Measurements from ENCODE around the gene GSTT4. TPM values are rescaled to one million over a fixed set of nuclear protein-coding genes. Genes with fewer than 3 reads are reported as not detected.
"Not testable (repeated sequence)": the region's sequence is repeated elsewhere in the genome, so short reads cannot be mapped to it uniquely, and the experiment has no call there.

GSTT4 gene
- total RNA-seq, 1 donor from 2014 or later: not detected

- Mint-ChIP-seq H3K4me3 (ENCODE audit: unreplicated experiment) (no peak overlapping the region), H3K27ac (ENCODE audit: unreplicated experiment) (no peak overlapping the region), H3K4me1 (ENCODE audit: unreplicated experiment) (no peaks in the 10 kb centered on the region), H3K9me3 (ENCODE audit: unreplicated experiment) (no peaks in the 10 kb centered on the region), H3K36me3 (ENCODE audit: unreplicated experiment) (no peaks in the 10 kb centered on the region), H3K27me3 (ENCODE audit: unreplicated experiment) (peaks cover 4% of the 10 kb centered on the region)
- no peak for DNase-seq (ENCODE audit: extremely low spot score, unreplicated experiment)
- TF ChIP-seq, protein P1, sequence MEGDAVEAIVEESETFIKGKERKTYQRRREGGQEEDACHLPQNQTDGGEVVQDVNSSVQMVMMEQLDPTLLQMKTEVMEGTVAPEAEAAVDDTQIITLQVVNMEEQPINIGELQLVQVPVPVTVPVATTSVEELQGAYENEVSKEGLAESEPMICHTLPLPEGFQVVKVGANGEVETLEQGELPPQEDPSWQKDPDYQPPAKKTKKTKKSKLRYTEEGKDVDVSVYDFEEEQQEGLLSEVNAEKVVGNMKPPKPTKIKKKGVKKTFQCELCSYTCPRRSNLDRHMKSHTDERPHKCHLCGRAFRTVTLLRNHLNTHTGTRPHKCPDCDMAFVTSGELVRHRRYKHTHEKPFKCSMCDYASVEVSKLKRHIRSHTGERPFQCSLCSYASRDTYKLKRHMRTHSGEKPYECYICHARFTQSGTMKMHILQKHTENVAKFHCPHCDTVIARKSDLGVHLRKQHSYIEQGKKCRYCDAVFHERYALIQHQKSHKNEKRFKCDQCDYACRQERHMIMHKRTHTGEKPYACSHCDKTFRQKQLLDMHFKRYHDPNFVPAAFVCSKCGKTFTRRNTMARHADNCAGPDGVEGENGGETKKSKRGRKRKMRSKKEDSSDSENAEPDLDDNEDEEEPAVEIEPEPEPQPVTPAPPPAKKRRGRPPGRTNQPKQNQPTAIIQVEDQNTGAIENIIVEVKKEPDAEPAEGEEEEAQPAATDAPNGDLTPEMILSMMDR (IDR thresholded peaks at IDR 0.05): no peak
These were observed 2.4 kb downstream of the GSTT4 start for GRCh38 chr22:24002851-24003250.

DNA sequence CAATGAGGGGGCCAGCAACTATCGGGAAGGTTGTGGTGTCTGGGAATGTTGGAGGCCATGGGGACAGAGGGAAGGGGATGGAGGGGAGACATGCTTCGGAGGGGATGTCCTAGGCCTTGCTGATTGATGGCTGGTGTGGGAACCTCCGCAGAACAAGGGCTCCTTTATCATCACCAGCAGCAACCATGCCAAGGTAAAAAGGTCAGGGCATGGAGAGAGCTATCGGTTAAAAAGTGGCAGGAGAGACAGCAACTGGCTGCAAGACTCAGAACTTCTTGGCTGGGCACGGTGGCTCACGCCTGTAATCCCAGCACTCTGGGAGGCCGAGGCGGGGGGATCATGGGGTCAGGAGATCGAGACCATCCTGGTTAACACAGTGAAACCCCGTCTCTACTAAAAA, 3.0 kb downstream of the GSTT4 start:
- Mint-ChIP-seq H3K4me3 (ENCODE audit: unreplicated experiment) (no peak overlapping the region), H3K27ac (ENCODE audit: unreplicated experiment) (no peak overlapping the region), H3K9me3 (ENCODE audit: unreplicated experiment) (no peaks in the 10 kb centered on the region), H3K27me3 (ENCODE audit: unreplicated experiment) (peaks cover 8% of the 10 kb centered on the region), H3K36me3 (ENCODE audit: unreplicated experiment) (no peaks in the 10 kb centered on the region), H3K4me1 (ENCODE audit: unreplicated experiment) (no peaks in the 10 kb centered on the region)
- DNase-seq (ENCODE audit: extremely low spot score, unreplicated experiment): no peak
- TF ChIP-seq, protein P1 (IDR thresholded peaks at IDR 0.05): no peak

- H3K4me3 Mint-ChIP-seq (ENCODE audit: unreplicated experiment): no peak overlapping the region
- H3K27me3 Mint-ChIP-seq (ENCODE audit: unreplicated experiment): peaks cover 8% of the 10 kb centered on the region
- DNase-seq (ENCODE audit: extremely low spot score, unreplicated experiment): no peak
- TF ChIP-seq, protein P1 (IDR thresholded peaks at IDR 0.05): no peak
- no peaks in the 10 kb centered on the region for H3K9me3 Mint-ChIP-seq (ENCODE audit: unreplicated experiment)
- H3K27ac Mint-ChIP-seq (ENCODE audit: unreplicated experiment): no peak overlapping the region
- H3K36me3 Mint-ChIP-seq (ENCODE audit: unreplicated experiment): no peaks in the 10 kb centered on the region
- H3K4me1 Mint-ChIP-seq (ENCODE audit: unreplicated experiment): no peaks in the 10 kb centered on the region
These were observed 3.9 kb downstream of the GSTT4 start for GRCh38 chr22:24001314-24001713.

DNA sequence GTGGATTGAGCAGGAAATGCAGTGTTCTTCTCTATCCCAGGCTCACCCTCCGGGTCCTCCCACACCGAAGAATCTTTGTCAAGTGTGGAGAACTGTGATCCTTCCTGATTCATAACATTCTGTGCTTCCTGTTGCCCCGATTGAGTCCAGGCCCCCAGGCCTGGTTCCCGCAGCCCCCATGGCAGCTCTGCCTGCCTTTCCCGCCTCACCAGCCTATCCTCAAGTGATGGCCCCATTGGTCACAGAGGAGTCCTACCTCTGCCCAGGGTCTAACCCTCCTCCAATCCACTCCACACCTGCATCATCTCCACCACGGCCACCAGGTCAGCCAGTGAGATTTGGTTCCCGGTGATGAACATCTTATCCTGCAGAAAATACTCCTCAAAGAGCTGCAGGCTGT, 5.5 kb downstream of the GSTT4 start:
- H3K4me1 Mint-ChIP-seq (ENCODE audit: unreplicated experiment); H3K27ac Mint-ChIP-seq (ENCODE audit: unreplicated experiment); DNase-seq (ENCODE audit: extremely low spot score, unreplicated experiment); H3K36me3 Mint-ChIP-seq (ENCODE audit: unreplicated experiment); H3K4me3 Mint-ChIP-seq (ENCODE audit: unreplicated experiment); H3K9me3 Mint-ChIP-seq (ENCODE audit: unreplicated experiment): not testable (repeated sequence)
- H3K27me3 Mint-ChIP-seq (ENCODE audit: unreplicated experiment): peaks cover 12% of the 10 kb centered on the region

DNA sequence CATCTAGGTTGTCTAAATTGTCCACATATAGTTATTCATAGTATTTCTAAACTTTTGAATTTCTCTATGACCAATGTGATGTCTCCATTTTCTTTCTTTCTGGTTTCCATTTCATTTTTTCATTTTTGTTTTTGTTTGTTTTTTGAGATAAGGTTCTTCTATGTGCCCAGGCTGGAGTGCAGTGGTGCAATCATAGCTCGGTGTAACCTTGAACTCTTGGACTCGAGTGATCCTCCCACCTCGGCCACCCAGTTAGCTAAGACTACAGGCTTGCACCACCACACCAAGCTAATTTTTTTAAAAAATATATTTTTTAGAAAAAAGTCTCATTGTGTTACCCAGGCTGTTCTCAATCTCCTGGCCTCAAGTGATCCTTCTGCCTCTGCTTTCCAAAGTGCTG, 8.2 kb downstream of the GSTT4 start:
- no peak for DNase-seq (ENCODE audit: extremely low spot score, unreplicated experiment)
- Mint-ChIP-seq H3K36me3 (ENCODE audit: unreplicated experiment) (no peaks in the 10 kb centered on the region), H3K27me3 (ENCODE audit: unreplicated experiment) (peaks cover 12% of the 10 kb centered on the region), H3K9me3 (ENCODE audit: unreplicated experiment) (no peaks in the 10 kb centered on the region), H3K27ac (ENCODE audit: unreplicated experiment) (no peak overlapping the region), H3K4me3 (ENCODE audit: unreplicated experiment) (no peak overlapping the region), H3K4me1 (ENCODE audit: unreplicated experiment) (no peaks in the 10 kb centered on the region)
- TF ChIP-seq, protein P1 (IDR thresholded peaks at IDR 0.05): no peak

GRCh38 chr22:23993581-23994177, 11.6 kb downstream of the GSTT4 start:
- H3K4me1 Mint-ChIP-seq (ENCODE audit: unreplicated experiment); H3K27me3 Mint-ChIP-seq (ENCODE audit: unreplicated experiment); H3K4me3 Mint-ChIP-seq (ENCODE audit: unreplicated experiment); H3K36me3 Mint-ChIP-seq (ENCODE audit: unreplicated experiment); H3K27ac Mint-ChIP-seq (ENCODE audit: unreplicated experiment); H3K9me3 Mint-ChIP-seq (ENCODE audit: unreplicated experiment); DNase-seq (ENCODE audit: extremely low spot score, unreplicated experiment): not testable (repeated sequence)

DNA sequence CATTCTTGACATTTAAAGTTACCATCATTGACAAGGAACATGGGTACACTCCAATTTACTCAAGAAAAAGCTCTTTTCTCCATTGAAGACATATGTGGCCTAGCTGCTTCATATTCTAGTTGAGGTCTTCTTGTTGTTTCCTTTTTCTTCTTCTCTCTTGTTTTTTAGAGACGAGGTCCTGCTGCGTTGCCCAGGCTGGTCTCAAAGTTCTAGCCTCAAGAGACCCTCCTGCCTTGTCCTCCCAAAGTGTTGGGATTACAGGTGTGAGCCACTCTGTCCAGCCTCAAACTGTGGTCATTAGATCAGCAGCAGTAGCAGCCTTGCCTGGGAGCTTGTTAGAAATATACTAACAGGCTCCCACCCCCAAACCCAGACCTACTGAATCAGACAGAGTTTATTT, 12.2 kb downstream of the GSTT4 start:
- H3K27ac Mint-ChIP-seq (ENCODE audit: unreplicated experiment); H3K9me3 Mint-ChIP-seq (ENCODE audit: unreplicated experiment); H3K4me3 Mint-ChIP-seq (ENCODE audit: unreplicated experiment); H3K4me1 Mint-ChIP-seq (ENCODE audit: unreplicated experiment); H3K27me3 Mint-ChIP-seq (ENCODE audit: unreplicated experiment); DNase-seq (ENCODE audit: extremely low spot score, unreplicated experiment); H3K36me3 Mint-ChIP-seq (ENCODE audit: unreplicated experiment): not testable (repeated sequence)

DNA sequence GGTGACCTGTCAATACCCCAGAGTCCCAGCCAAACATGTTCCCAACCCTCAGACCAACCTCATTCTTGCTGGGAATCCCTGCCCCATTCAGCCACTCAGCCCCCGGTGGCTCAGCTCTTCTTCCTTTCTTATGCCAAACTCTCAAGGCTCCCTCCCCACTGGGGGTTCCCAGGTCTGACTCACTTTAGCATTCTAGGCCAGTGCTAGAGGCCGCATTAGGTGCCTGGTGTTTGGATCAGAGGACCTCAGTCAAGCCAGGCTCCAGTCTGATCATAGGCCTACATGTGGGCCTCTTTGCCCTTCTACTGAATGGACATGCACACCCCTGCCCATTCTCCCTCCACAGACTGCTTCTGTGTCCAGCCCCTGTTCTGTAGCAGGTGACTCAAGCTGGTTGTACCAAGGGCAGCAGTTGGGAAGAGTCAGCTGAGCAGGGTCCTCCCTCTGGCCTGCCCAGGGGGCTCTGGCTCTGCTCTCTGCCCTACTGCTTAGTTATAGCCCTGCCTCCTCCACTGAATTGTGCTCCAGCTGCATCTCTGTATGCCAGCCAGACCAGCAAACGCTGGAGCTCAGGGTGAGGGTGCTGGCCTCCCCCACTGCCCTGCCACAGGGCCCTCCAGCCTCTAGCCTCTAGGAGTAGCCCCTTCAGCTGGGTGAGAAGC, 15.5 kb downstream of the GSTT4 start:
- H3K9me3 Mint-ChIP-seq (ENCODE audit: unreplicated experiment); H3K27me3 Mint-ChIP-seq (ENCODE audit: unreplicated experiment); DNase-seq (ENCODE audit: extremely low spot score, unreplicated experiment); H3K4me3 Mint-ChIP-seq (ENCODE audit: unreplicated experiment); H3K36me3 Mint-ChIP-seq (ENCODE audit: unreplicated experiment); H3K4me1 Mint-ChIP-seq (ENCODE audit: unreplicated experiment); H3K27ac Mint-ChIP-seq (ENCODE audit: unreplicated experiment): not testable (repeated sequence)

Measured in osteocyte (in vitro differentiated cells).